ENCODE results near the gene TMEFF2.

DNA sequence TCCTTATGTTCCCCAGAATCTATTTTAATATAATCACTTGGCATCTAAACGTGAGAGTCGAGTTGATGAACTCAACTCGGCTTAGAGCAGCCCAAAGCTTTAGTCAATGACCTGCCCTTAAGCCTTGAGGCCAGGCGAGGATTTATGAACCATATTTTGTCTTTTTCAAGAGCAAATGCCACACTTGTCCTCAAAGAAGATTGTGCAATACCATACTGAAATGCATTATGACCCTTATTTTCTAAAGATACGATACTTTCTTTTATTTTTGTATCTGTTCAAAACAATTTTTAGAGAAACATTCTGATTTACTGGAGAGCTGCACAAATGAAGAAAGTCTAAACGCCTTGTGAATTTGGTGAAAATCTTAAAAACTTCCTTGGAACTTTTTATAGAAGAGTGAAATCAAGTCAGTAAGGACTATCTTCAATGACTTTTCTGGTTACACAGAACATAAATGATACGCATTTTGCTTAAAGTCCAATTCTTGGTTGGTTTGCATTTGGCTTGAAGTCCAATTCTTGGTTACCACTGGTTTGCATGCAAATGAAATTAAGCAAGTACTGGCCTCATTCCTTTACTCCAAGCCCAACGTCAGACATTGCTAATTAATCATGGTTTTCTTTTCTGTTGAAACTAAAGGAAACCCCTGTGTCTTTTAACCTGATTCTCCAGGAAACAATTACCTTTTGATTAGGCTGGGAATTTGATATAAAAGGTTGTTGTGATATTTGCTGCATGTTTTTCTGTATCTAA lies 242.0 kb downstream of the TMEFF2 start:
- TF ChIP-seq, protein P1, sequence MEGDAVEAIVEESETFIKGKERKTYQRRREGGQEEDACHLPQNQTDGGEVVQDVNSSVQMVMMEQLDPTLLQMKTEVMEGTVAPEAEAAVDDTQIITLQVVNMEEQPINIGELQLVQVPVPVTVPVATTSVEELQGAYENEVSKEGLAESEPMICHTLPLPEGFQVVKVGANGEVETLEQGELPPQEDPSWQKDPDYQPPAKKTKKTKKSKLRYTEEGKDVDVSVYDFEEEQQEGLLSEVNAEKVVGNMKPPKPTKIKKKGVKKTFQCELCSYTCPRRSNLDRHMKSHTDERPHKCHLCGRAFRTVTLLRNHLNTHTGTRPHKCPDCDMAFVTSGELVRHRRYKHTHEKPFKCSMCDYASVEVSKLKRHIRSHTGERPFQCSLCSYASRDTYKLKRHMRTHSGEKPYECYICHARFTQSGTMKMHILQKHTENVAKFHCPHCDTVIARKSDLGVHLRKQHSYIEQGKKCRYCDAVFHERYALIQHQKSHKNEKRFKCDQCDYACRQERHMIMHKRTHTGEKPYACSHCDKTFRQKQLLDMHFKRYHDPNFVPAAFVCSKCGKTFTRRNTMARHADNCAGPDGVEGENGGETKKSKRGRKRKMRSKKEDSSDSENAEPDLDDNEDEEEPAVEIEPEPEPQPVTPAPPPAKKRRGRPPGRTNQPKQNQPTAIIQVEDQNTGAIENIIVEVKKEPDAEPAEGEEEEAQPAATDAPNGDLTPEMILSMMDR (IDR thresholded peaks at IDR 0.05), result no peak
- TF ChIP-seq POLR2A (IDR thresholded peaks at IDR 0.05), result no peak
